ENCODE results near the gene CTNNBIP1. TPM values are rescaled to one million over a fixed set of nuclear protein-coding genes. Genes with fewer than 3 reads are reported as not detected.

The CTNNBIP1 gene
- total RNA-seq, 1 experiment from 2014 or later: 17.1 TPM

GRCh38 chr1:9929431-9930385 lies 19.6 kb upstream of the CTNNBIP1 start:
- no peak for DNase-seq
- Mint-ChIP-seq H3K4me1 (ENCODE audit: low read depth, unreplicated experiment) (no peaks in the 10 kb centered on the region), H3K36me3 (ENCODE audit: insufficient read depth, unreplicated experiment) (peaks cover 8% of the 10 kb centered on the region), H3K9me3 (ENCODE audit: unreplicated experiment) (no peaks in the 10 kb centered on the region), H3K27me3 (ENCODE audit: insufficient read depth, unreplicated experiment) (no peaks in the 10 kb centered on the region), H3K4me3 (ENCODE audit: unreplicated experiment) (no peak overlapping the region), H3K27ac (ENCODE audit: unreplicated experiment) (no peak overlapping the region)
- ChIA-PET CTCF (no interaction called here), POLR2A (interaction anchor here (0.6 kb wide), 1 partner anchor 511 kb away, joined by 3 read pairs; no protein-coding TSS in a partner anchor)
- H3K27me3 ChIP-seq (replicated peaks; ENCODE audit: control insufficient read depth, insufficient read depth, low read length): no peaks in the 10 kb centered on the region
- no peaks in the 10 kb centered on the region; the same call in 1 of the 2 replicates for H3K36me3 ChIP-seq (ENCODE audit: control insufficient read depth, insufficient read depth, low read length)
- no peak for TF ChIP-seq CTCF (IDR thresholded peaks at IDR 0.05; ENCODE audit: insufficient read depth in 1 of 2, low read depth in 1 of 2, low read length in 1 of 2, severe bottlenecking in 1 of 2, unreplicated experiment in 1 of 2)
- H3K9me3 ChIP-seq: no peaks in the 10 kb centered on the region
- H3K4me1 ChIP-seq: no peaks in the 10 kb centered on the region
- no TSS peak for BruUV-seq (replicated peaks)
- H3K4me3 ChIP-seq (ENCODE audit: low read depth, low read length): no peak overlapping the region
- intact Hi-C loops (cut with micrococcal nuclease; ENCODE audit: unreplicated experiment): no loop called here

GRCh38 chr1:9927259-9927658 lies 17.2 kb upstream of the CTNNBIP1 start:
- no peak overlapping the region for H3K27ac Mint-ChIP-seq (ENCODE audit: unreplicated experiment)

GRCh38 chr1:9922342-9922741 lies 12.3 kb upstream of the CTNNBIP1 start:
- peaks cover 2% of the 10 kb centered on the region for H3K27me3 Mint-ChIP-seq (ENCODE audit: insufficient read depth, unreplicated experiment)
- TF ChIP-seq CTCF (IDR thresholded peaks at IDR 0.05; ENCODE audit: insufficient read depth in 1 of 2, low read depth in 1 of 2, low read length in 1 of 2, severe bottlenecking in 1 of 2, unreplicated experiment in 1 of 2): no peak
- H3K4me1 Mint-ChIP-seq (ENCODE audit: low read depth, unreplicated experiment): no peaks in the 10 kb centered on the region
- no peaks in the 10 kb centered on the region for H3K36me3 ChIP-seq (ENCODE audit: control insufficient read depth, insufficient read depth, low read length)
- no peaks in the 10 kb centered on the region for H3K9me3 ChIP-seq
- no peak for DNase-seq
- no peak overlapping the region for H3K4me3 Mint-ChIP-seq (ENCODE audit: unreplicated experiment)
- H3K36me3 Mint-ChIP-seq (ENCODE audit: insufficient read depth, unreplicated experiment): no peaks in the 10 kb centered on the region
- ChIA-PET POLR2A (interaction anchor here (0.8 kb wide), 1 partner anchor 11 kb away, joined by 3 read pairs; no protein-coding TSS in a partner anchor), CTCF (no interaction called here)
- no peaks in the 10 kb centered on the region for H3K9me3 Mint-ChIP-seq (ENCODE audit: unreplicated experiment)
- H3K27me3 ChIP-seq (replicated peaks; ENCODE audit: control insufficient read depth, insufficient read depth, low read length): no peaks in the 10 kb centered on the region
- intact Hi-C loops (cut with micrococcal nuclease; ENCODE audit: unreplicated experiment): no loop called here
- no peak overlapping the region for H3K27ac Mint-ChIP-seq (ENCODE audit: unreplicated experiment)
- no peaks in the 10 kb centered on the region for H3K4me1 ChIP-seq
- no peak overlapping the region for H3K4me3 ChIP-seq (ENCODE audit: low read depth, low read length)
- no TSS peak for BruUV-seq (replicated peaks)

More at GRCh38 chr1:9927259-9927658, 17.2 kb upstream of the CTNNBIP1 start:
- POLR2A ChIA-PET: no interaction called here
- no peak for DNase-seq
- Mint-ChIP-seq H3K4me3 (ENCODE audit: unreplicated experiment) (no peak overlapping the region), H3K27me3 (ENCODE audit: insufficient read depth, unreplicated experiment) (no peaks in the 10 kb centered on the region), H3K9me3 (ENCODE audit: unreplicated experiment) (no peaks in the 10 kb centered on the region), H3K4me1 (ENCODE audit: low read depth, unreplicated experiment) (no peaks in the 10 kb centered on the region), H3K36me3 (ENCODE audit: insufficient read depth, unreplicated experiment) (peaks cover 6% of the 10 kb centered on the region)
- H3K4me1 ChIP-seq: no peaks in the 10 kb centered on the region
- H3K36me3 ChIP-seq (ENCODE audit: control insufficient read depth, insufficient read depth, low read length): no peaks in the 10 kb centered on the region; the same call in 1 of the 2 replicates
- CTCF ChIA-PET: no interaction called here
- no peaks in the 10 kb centered on the region for H3K27me3 ChIP-seq (replicated peaks; ENCODE audit: control insufficient read depth, insufficient read depth, low read length)
- no peak overlapping the region for H3K4me3 ChIP-seq (ENCODE audit: low read depth, low read length)
- no peaks in the 10 kb centered on the region for H3K9me3 ChIP-seq
- intact Hi-C loops (cut with micrococcal nuclease; ENCODE audit: unreplicated experiment): no loop called here
- no TSS peak for BruUV-seq (replicated peaks)
- no peak for TF ChIP-seq CTCF (IDR thresholded peaks at IDR 0.05; ENCODE audit: insufficient read depth in 1 of 2, low read depth in 1 of 2, low read length in 1 of 2, severe bottlenecking in 1 of 2, unreplicated experiment in 1 of 2)

All from Caco-2 (cell line).